Epithelial cell of esophagus (primary cell): Measurements from ENCODE around the gene KRT34.
"Not testable (repeated sequence)": the region's sequence is repeated elsewhere in the genome, so short reads cannot be mapped to it uniquely, and the experiment has no call there.

Source experiments
- DNase-seq: peaks from one replicate; pipeline ENCODE4 v3.0.0; 2010; ENCODE audit warnings: low read depth
- H3K4me3 ChIP-seq: 2 replicates; pipeline ENCODE4 v1.5.1; 2011; ENCODE audit warnings: mild to moderate bottlenecking, low read length, control low read depth
- TF ChIP-seq, protein P1 (sequence below): IDR thresholded peaks from 2 replicates; pipeline ENCODE4 v1.5.1; 2011; ENCODE audit warnings: low read depth, mild to moderate bottlenecking, low read length, control low read depth, inconsistent platforms; ENCODE audit not compliant: insufficient read depth; ENCODE audit errors: missing control alignments

Gene KRT34

GRCh38 chr17:41347869-41348760 is 34.0 kb downstream of the KRT34 start:
- peak; percentile 93 for DNase-seq
- TF ChIP-seq, protein P1, sequence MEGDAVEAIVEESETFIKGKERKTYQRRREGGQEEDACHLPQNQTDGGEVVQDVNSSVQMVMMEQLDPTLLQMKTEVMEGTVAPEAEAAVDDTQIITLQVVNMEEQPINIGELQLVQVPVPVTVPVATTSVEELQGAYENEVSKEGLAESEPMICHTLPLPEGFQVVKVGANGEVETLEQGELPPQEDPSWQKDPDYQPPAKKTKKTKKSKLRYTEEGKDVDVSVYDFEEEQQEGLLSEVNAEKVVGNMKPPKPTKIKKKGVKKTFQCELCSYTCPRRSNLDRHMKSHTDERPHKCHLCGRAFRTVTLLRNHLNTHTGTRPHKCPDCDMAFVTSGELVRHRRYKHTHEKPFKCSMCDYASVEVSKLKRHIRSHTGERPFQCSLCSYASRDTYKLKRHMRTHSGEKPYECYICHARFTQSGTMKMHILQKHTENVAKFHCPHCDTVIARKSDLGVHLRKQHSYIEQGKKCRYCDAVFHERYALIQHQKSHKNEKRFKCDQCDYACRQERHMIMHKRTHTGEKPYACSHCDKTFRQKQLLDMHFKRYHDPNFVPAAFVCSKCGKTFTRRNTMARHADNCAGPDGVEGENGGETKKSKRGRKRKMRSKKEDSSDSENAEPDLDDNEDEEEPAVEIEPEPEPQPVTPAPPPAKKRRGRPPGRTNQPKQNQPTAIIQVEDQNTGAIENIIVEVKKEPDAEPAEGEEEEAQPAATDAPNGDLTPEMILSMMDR = no peak

GRCh38 chr17:41346421-41346820 is 35.7 kb downstream of the KRT34 start:
- not testable (repeated sequence) for H3K4me3 ChIP-seq, DNase-seq

More at GRCh38 chr17:41347869-41348760, 34.0 kb downstream of the KRT34 start:
- H3K4me3 ChIP-seq = no peak overlapping the region

- TF ChIP-seq, protein P1 = no peak
- no peak for DNase-seq
- H3K4me3 ChIP-seq = no peak overlapping the region
Measured at GRCh38 chr17:41345992-41346391, 36.1 kb downstream of the KRT34 start.

DNA sequence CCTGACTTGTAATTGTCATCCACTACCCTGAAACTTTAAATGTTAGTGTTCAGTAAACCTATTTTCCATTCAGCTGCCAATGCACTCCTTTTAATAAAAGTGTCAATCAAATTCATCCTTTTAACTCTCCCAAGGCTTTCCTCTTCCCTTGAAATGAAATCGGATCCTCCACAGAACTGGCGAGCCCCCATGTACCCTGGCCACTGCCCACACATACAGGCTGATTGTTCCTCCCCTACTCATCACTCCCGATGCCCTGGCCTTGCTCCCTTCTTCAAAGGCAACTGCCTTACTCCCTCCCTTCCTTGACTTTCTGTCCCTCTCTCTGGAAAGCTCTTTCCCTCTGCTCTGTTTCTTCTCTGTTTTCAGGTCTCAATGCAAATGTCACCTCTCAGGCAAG is 39.1 kb downstream of the KRT34 start:
- TF ChIP-seq, protein P1 = no peak
- no peak overlapping the region for H3K4me3 ChIP-seq
- DNase-seq = no peak

DNA sequence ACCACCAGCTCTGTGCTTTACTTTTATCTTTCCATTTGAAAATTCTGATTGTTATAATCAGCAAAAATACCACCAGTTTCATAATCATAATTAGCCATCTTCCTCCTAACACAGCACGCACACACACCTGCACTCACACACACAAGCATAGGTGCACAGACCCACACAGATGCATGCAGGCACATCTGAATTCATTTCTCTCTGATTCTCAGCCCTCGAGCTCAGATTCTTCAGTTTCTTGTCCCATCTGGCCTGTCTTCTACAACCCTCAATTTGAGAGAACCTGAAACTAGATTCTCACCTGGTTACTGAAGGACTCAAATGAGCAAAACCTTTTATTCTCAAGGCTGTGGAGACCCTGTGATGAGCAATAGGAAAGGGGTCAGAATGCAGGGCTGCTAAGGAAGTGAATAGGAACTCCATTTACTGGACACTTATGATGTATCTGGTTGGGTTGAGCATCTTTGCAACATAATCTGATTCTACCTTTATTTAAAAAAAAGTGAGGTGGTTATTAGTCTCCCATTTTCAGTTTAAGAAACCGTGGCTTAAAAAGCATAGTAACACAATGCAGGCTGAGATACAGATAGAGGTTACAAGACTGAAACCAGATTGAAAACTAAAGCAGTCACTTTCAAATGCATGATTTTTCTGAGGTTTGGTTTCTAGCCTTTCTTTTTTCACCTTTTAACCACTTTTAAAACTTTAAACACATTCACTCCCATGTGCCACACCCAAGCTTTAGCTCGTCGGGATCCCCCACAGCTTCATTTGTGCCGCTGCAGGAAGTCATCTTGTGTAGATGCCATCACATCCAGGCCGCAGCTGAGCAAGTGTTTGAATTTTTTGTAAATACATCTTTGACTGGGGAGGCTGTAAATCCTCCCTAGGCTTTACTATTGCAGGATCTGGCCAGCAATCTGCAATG is 40.9 kb downstream of the KRT34 start:
- DNase-seq = no peak
- TF ChIP-seq, protein P1 = no peak
- H3K4me3 ChIP-seq = no peak overlapping the region

GRCh38 chr17:41340494-41340893 is 41.6 kb downstream of the KRT34 start:
- H3K4me3 ChIP-seq = no peak overlapping the region
- DNase-seq = no peak
- TF ChIP-seq, protein P1 = no peak

DNA sequence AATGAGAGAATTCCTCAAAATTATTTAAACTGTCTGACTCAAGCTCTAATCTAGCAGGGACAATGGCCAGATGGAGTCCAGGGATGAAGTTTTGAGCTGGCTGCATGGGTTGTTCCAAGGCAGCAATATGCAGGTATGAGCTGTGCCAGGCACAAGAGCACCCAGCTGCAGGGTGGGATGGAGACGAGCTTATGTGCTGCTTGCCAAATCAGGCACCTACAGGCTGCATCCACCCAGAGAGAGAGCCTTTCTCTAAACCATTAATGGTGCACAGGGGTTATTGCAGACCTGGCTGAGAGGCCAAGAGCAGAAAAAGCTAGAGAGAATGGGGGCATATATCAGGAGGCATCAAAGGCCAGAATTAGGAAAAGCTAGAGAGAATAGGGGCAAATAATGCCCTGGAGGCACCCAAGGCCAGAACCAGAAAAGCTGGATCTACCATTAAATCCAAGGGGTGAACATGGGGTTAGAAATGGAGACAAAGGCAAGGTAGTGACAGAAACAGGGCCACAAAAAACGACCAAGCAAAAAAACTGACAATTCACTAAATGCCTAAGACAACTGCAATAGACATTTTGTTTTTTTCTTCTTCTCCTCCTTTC is 42.4 kb downstream of the KRT34 start:
- TF ChIP-seq, protein P1 = no peak
- H3K4me3 ChIP-seq = no peak overlapping the region
- peak; percentile 32 for DNase-seq
